WERI-Rb-1 (cell line): ENCODE measurements around the gene RILPL1.

ENCODE experiments used
- DNase-seq: peaks from one replicate; pipeline ENCODE4 v3.0.0-alpha.2; 2020
- H3K27ac ChIP-seq: fragments of 250-450 bp; sonication (Bioruptor Pico); 2 replicates; pipeline ENCODE4 v1.5.1; 2020; ENCODE audit warnings: mild to moderate bottlenecking, moderate library complexity
- H3K27me3 ChIP-seq: fragments of 250-450 bp; sonication (Bioruptor Pico); 2 replicates; pipeline ENCODE4 v1.5.1; 2021; ENCODE audit warnings: mild to moderate bottlenecking, low read depth, moderate library complexity; ENCODE audit not compliant: insufficient read depth, severe bottlenecking
- H3K36me3 ChIP-seq: fragments of 250-450 bp; sonication (Bioruptor Pico); 2 replicates; pipeline ENCODE4 v1.5.1; 2020; ENCODE audit warnings: mild to moderate bottlenecking, moderate library complexity
- H3K4me3 ChIP-seq: 2 replicates; pipeline ENCODE4 v1.5.1; 2011; ENCODE audit warnings: low read depth, mild to moderate bottlenecking, control low read depth, low read length
- H3K9me3 ChIP-seq: fragments of 250-450 bp; sonication (Bioruptor Pico); 2 replicates; pipeline ENCODE4 v1.5.1; 2021; ENCODE audit warnings: mild to moderate bottlenecking, moderate library complexity; ENCODE audit not compliant: severe bottlenecking
- CTCF ChIP-seq: IDR thresholded peaks from 2 replicates; pipeline ENCODE4 v1.5.1; 2011; ENCODE audit warnings: low read depth, mild to moderate bottlenecking, control low read depth, inconsistent platforms, low read length

RILPL1 gene

GRCh38 chr12:123427036-123427769 lies 106.3 kb downstream of the RILPL1 start:
- Histone ChIP-seq H3K27me3 (no peaks in the 10 kb centered on the region), H3K36me3 (no peaks in the 10 kb centered on the region), H3K27ac (no peak overlapping the region), H3K4me3 (no peak overlapping the region), H3K9me3 (no peaks in the 10 kb centered on the region)
- no peak for TF ChIP-seq CTCF
- no peak for DNase-seq

GRCh38 chr12:123421314-123421713 lies 112.2 kb downstream of the RILPL1 start:
- Histone ChIP-seq H3K4me3 (no peak overlapping the region), H3K36me3 (no peaks in the 10 kb centered on the region; the same call in 1 of the 2 replicates), H3K9me3 (no peaks in the 10 kb centered on the region), H3K27me3 (no peaks in the 10 kb centered on the region), H3K27ac (no peak overlapping the region)
- no peak for DNase-seq
- TF ChIP-seq CTCF: peak; percentile 36; the same call in 1 of the 2 replicates
